ENCODE results near the gene CTXN1.

GRCh38 chr19:7908742-7909461 is 17.0 kb downstream of the CTXN1 start:
- no peak for TF ChIP-seq CTCF (conservative IDR thresholded peaks at IDR 0.05; ENCODE audit: low read depth, low read length)
- TF ChIP-seq MXI1 (IDR thresholded peaks at IDR 0.05; ENCODE audit: borderline replicate concordance, low read depth, low read length): no peak

All from IMR-90 (cell line).